HCT116 (cell line): ENCODE results near the gene HNRNPUL2. TPM values are rescaled to one million over a fixed set of nuclear protein-coding genes. Genes with fewer than 3 reads are reported as not detected.
"Not testable (repeated sequence)": the region's sequence is repeated elsewhere in the genome, so short reads cannot be mapped to it uniquely, and the experiment has no call there.

Experiments
- ATAC-seq: fragments of 200-7000 bp; cut with Tn5 transposase; 2 replicates; pipeline ENCODE4 v1.9.1; 2020; ENCODE audit warnings: mild to moderate bottlenecking, moderate library complexity
- BruUV-seq: library from RNA; stranded (reverse); fragments of 400-500 nt; replicated peaks from 2 replicates; lab custom pipeline; 2021; lab: Mats Ljungman, UMichigan
- CTCF ChIA-PET: fragments of 300-600 bp; sonication (Branson Sonifier 250); formaldehyde crosslinking; loops from one replicate; lab custom pipeline; 2021; ENCODE audit warnings: antibody characterized with exemption; lab: Charles Lee
- POLR2A ChIA-PET: fragments of 300-600, 350-600 bp; sonication (Branson Sonifier 250); formaldehyde crosslinking; loops from one replicate; lab custom pipeline; 2021; ENCODE audit warnings: antibody characterized with exemption; lab: Charles Lee
- RAD21 ChIA-PET, 2 experiments: fragments of 300-600 bp; sonication (Branson Sonifier 250); formaldehyde crosslinking; loops; one replicate each; lab custom pipeline; 2023; ENCODE audit warnings: low total read pairs in 2 of 2; ENCODE audit not compliant: uncharacterized antibody in 2 of 2, unreplicated experiment in 2 of 2, low non-redundant PET in 1 of 2; lab: Charles Lee
- DNase-seq: peaks from one replicate; pipeline ENCODE4 v3.0.0-alpha.2; 2010; ENCODE audit warnings: low read depth, low spot score
- H2AFZ ChIP-seq: fragments of 200-600 bp; shearing (Covaris generic), sonication (generic); 2 replicates; pipeline ENCODE4 v1.6.1; 2017; ENCODE audit warnings: low read depth, mixed run types, mixed read lengths, antibody characterized with exemption, low read length; ENCODE audit not compliant: poor library complexity, severe bottlenecking
- H3K27ac ChIP-seq: 2 replicates; pipeline ENCODE4 v1.5.1; 2012; ENCODE audit warnings: low read depth, low read length
- H3K27me3 ChIP-seq: fragments of 200-600 bp; sonication (generic); 2 replicates; pipeline ENCODE4 v1.6.1; 2016; ENCODE audit warnings: mixed run types, low read length, mixed read lengths; ENCODE audit not compliant: insufficient read depth
- H3K36me3 ChIP-seq, 2 experiments: fragments of 200-500 bp in 1 of 2; fragments of 200-600 bp in 1 of 2; sonication (Bioruptor generic) in 1 of 2; sonication (generic) in 1 of 2; 2 replicates each; pipeline versions ENCODE4 v1.5.1 to v1.6.1; 2014 to 2016; ENCODE audit warnings: low read length in 2 of 2, inconsistent platforms in 1 of 2, mixed read lengths in 1 of 2, mixed run types in 1 of 2; ENCODE audit not compliant: insufficient read depth in 2 of 2, control insufficient read depth in 1 of 2
- H3K4me1 ChIP-seq, 2 experiments: fragments of 200-600 bp in 1 of 2; sonication (generic) in 1 of 2; 2 replicates each; pipeline versions ENCODE4 v1.5.1 to v1.6.1; 2012 to 2017; ENCODE audit warnings: low read length in 2 of 2, inconsistent platforms in 1 of 2, mild to moderate bottlenecking in 1 of 2, mixed read lengths in 1 of 2, mixed run types in 1 of 2, moderate library complexity in 1 of 2; ENCODE audit not compliant: insufficient read depth in 2 of 2, control insufficient read depth in 1 of 2
- H3K4me2 ChIP-seq: fragments of 200-600 bp; sonication (generic); 2 replicates; pipeline ENCODE4 v1.6.1; 2017; ENCODE audit warnings: mixed run types, low read length, mixed read lengths
- H3K4me3 ChIP-seq, 2 experiments: fragments of 200-600 bp in 1 of 2; sonication (generic) in 1 of 2; replicated peaks in 1 of 2; 2 replicates each; pipeline ENCODE4 v1.5.1; 2011 to 2016; ENCODE audit warnings: low read length in 2 of 2, control low read depth in 1 of 2, low read depth in 1 of 2, mild to moderate bottlenecking in 1 of 2, mixed read lengths in 1 of 2, mixed run types in 1 of 2
- H3K79me2 ChIP-seq: fragments of 200-600 bp; sonication (generic); 2 replicates; pipeline ENCODE4 v1.6.1; 2017; ENCODE audit warnings: mild to moderate bottlenecking, mixed run types, low read length, moderate library complexity, mixed read lengths; ENCODE audit not compliant: insufficient read depth
- H3K9ac ChIP-seq: fragments of 200-600 bp; sonication (generic); 2 replicates; pipeline ENCODE4 v1.6.1; 2016; ENCODE audit warnings: low read length, mixed read lengths
- H3K9me2 ChIP-seq: fragments of 200-600 bp; sonication (generic), shearing (Covaris generic); 2 replicates; pipeline ENCODE4 v1.6.1; 2017; ENCODE audit warnings: mixed run types, mild to moderate bottlenecking, moderate library complexity; ENCODE audit not compliant: insufficient read depth
- H3K9me3 ChIP-seq, 2 experiments: fragments of 200-500 bp in 1 of 2; fragments of 200-600 bp in 1 of 2; sonication (Bioruptor generic) in 1 of 2; sonication (generic) in 1 of 2; 2 replicates each; pipeline ENCODE4 v1.6.1; 2014 to 2017; ENCODE audit warnings: low read length in 2 of 2, mixed read lengths in 2 of 2, inconsistent platforms in 1 of 2, low read depth in 1 of 2, mild to moderate bottlenecking in 1 of 2, mixed run types in 1 of 2, moderate library complexity in 1 of 2; ENCODE audit not compliant: control insufficient read depth in 1 of 2, insufficient read depth in 1 of 2
- H4K20me1 ChIP-seq: fragments of 200-600 bp; sonication (generic), shearing (Covaris generic); 2 replicates; pipeline ENCODE4 v1.6.1; 2017; ENCODE audit warnings: mixed run types, mild to moderate bottlenecking, moderate library complexity; ENCODE audit not compliant: insufficient read depth
- ATF3 ChIP-seq: IDR thresholded peaks from 2 replicates; pipeline ENCODE4 v1.6.1; 2012
- CBX3 ChIP-seq: IDR thresholded peaks from 2 replicates; pipeline ENCODE4 v1.6.1; 2012; ENCODE audit warnings: low read depth
- CEBPB ChIP-seq: IDR thresholded peaks from 2 replicates; pipeline ENCODE4 v1.6.1; 2012; ENCODE audit warnings: low read depth
- EGR1 ChIP-seq: IDR thresholded peaks from 2 replicates; pipeline ENCODE4 v1.6.1; 2012; ENCODE audit warnings: low read depth
- EZH2 ChIP-seq: fragments of 200-600 bp; sonication (generic); IDR thresholded peaks from 2 replicates; pipeline ENCODE4 v1.6.1; 2017; ENCODE audit warnings: antibody characterized with exemption, mixed run types
- EZH2phosphoT487 ChIP-seq: fragments of 200-600 bp; IDR thresholded peaks from 2 replicates; pipeline ENCODE4 v1.6.1; 2018; ENCODE audit warnings: antibody characterized with exemption, borderline replicate concordance
- JUND ChIP-seq: IDR thresholded peaks from 2 replicates; pipeline ENCODE4 v1.6.1; 2012
- MAX ChIP-seq: IDR thresholded peaks from 2 replicates; pipeline ENCODE4 v1.6.1; 2012
- POLR2A ChIP-seq: IDR thresholded peaks from 2 replicates; pipeline ENCODE4 v1.7.0; 2011; ENCODE audit warnings: borderline replicate concordance; ENCODE audit not compliant: insufficient read depth, insufficient read length; ENCODE audit errors: extremely low read depth
- POLR2AphosphoS5 ChIP-seq: IDR thresholded peaks from 2 replicates; pipeline ENCODE4 v1.6.1; 2011; ENCODE audit warnings: mild to moderate bottlenecking, low read depth, low read length, moderate library complexity
- RAD21 ChIP-seq: IDR thresholded peaks from 2 replicates; pipeline ENCODE4 v1.6.1; 2012; ENCODE audit warnings: low read depth, mild to moderate bottlenecking
- SIN3A ChIP-seq: IDR thresholded peaks from 2 replicates; pipeline ENCODE4 v1.6.1; 2012; ENCODE audit warnings: low read depth
- SP1 ChIP-seq: IDR thresholded peaks from 2 replicates; pipeline ENCODE4 v1.6.1; 2012; ENCODE audit warnings: low read depth
- TCF7L2 ChIP-seq: IDR thresholded peaks from 2 replicates; pipeline ENCODE4 v1.7.0; 2011; ENCODE audit warnings: borderline replicate concordance, inconsistent platforms; ENCODE audit not compliant: insufficient read depth, insufficient read length; ENCODE audit errors: extremely low read depth
- YY1 ChIP-seq: IDR thresholded peaks from 2 replicates; pipeline ENCODE4 v1.6.1; 2011; ENCODE audit warnings: low read length, low read depth, moderate library complexity, mild to moderate bottlenecking; ENCODE audit not compliant: insufficient replicate concordance; ENCODE audit errors: extremely low read depth
- ZNF274 ChIP-seq: fragments of 200-500 bp; sonication (Bioruptor generic); IDR thresholded peaks from 2 replicates; pipeline ENCODE4 v1.6.1; 2014; ENCODE audit warnings: mild to moderate bottlenecking, low read depth, low read length, inconsistent platforms
- intact Hi-C: fragments of 100-400 bp; cut with micrococcal nuclease; formaldehyde crosslinking; loops from 2 replicates; pipeline ENCODE4 v1.10.0; 2022
- total RNA-seq: library from RNA; stranded (reverse); gene quantifications from one replicate; pipeline ENCODE4 v1.2.1, GENCODE V29; 2021; ENCODE audit not compliant: unreplicated experiment
- TF ChIP-seq, protein P1 (sequence below): IDR thresholded peaks from 2 replicates; pipeline ENCODE4 v1.6.1; 2011; ENCODE audit warnings: mild to moderate bottlenecking, low read length, moderate library complexity; ENCODE audit not compliant: insufficient replicate concordance; ENCODE audit errors: extremely low read depth
- TF ChIP-seq, protein P2 (sequence below), 3 experiments: fragments of 200-600 bp in 1 of 3; sonication (generic) in 1 of 3; IDR thresholded peaks in 2 of 3; conservative IDR thresholded peaks in 1 of 3; 2 replicates each; pipeline ENCODE4 v1.5.1; 2012 to 2017; ENCODE audit warnings: low read depth in 2 of 3, low read length in 2 of 3, antibody characterized with exemption in 1 of 3, borderline replicate concordance in 1 of 3, control low read depth in 1 of 3, mild to moderate bottlenecking in 1 of 3, mixed read lengths in 1 of 3, mixed run types in 1 of 3, moderate library complexity in 1 of 3; ENCODE audit not compliant: insufficient read depth in 1 of 3

HNRNPUL2 gene
- total RNA-seq, 1 experiment from 2014 or later, result 45.8 TPM

- ATAC-seq (no peak), DNase-seq (no peak)
- POLR2A ChIA-PET, result no interaction called here
- Histone ChIP-seq H3K9me2 (no peaks in the 10 kb centered on the region), H2AFZ (no peak overlapping the region), H3K4me3 (no peak overlapping the region), H3K4me1 (peaks cover 6 to 10% of the 10 kb centered on the region in 2 experiments; a peak in 3 of 4 replicates), H3K4me2 (no peak overlapping the region), H4K20me1 (no peaks in the 10 kb centered on the region), H3K9ac (no peak overlapping the region), H3K36me3 (peaks cover 9 to 17% of the 10 kb centered on the region in 2 experiments), H3K27me3 (no peaks in the 10 kb centered on the region), H3K27ac (no peak overlapping the region), H3K79me2 (peaks cover 45% of the 10 kb centered on the region), H3K9me3 (no peaks in the 10 kb centered on the region)
- TF ChIP-seq ATF3 (no peak), EGR1 (no peak), CBX3 (no peak), POLR2A (no peak), SIN3A (no peak), ZNF274 (no peak), EZH2 (no peak), MAX (no peak), CEBPB (no peak), RAD21 (peak; percentile 65), EZH2phosphoT487 (no peak), JUND (no peak), SP1 (no peak), TCF7L2 (no peak), POLR2AphosphoS5 (no peak), YY1 (no peak)
- TF ChIP-seq, protein P1, sequence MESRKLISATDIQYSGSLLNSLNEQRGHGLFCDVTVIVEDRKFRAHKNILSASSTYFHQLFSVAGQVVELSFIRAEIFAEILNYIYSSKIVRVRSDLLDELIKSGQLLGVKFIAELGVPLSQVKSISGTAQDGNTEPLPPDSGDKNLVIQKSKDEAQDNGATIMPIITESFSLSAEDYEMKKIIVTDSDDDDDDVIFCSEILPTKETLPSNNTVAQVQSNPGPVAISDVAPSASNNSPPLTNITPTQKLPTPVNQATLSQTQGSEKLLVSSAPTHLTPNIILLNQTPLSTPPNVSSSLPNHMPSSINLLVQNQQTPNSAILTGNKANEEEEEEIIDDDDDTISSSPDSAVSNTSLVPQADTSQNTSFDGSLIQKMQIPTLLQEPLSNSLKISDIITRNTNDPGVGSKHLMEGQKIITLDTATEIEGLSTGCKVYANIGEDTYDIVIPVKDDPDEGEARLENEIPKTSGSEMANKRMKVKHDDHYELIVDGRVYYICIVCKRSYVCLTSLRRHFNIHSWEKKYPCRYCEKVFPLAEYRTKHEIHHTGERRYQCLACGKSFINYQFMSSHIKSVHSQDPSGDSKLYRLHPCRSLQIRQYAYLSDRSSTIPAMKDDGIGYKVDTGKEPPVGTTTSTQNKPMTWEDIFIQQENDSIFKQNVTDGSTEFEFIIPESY, result no peak
- TF ChIP-seq, protein P2, sequence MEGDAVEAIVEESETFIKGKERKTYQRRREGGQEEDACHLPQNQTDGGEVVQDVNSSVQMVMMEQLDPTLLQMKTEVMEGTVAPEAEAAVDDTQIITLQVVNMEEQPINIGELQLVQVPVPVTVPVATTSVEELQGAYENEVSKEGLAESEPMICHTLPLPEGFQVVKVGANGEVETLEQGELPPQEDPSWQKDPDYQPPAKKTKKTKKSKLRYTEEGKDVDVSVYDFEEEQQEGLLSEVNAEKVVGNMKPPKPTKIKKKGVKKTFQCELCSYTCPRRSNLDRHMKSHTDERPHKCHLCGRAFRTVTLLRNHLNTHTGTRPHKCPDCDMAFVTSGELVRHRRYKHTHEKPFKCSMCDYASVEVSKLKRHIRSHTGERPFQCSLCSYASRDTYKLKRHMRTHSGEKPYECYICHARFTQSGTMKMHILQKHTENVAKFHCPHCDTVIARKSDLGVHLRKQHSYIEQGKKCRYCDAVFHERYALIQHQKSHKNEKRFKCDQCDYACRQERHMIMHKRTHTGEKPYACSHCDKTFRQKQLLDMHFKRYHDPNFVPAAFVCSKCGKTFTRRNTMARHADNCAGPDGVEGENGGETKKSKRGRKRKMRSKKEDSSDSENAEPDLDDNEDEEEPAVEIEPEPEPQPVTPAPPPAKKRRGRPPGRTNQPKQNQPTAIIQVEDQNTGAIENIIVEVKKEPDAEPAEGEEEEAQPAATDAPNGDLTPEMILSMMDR (IDR thresholded peaks at IDR 0.05 in 2 of 3, conservative IDR thresholded peaks at IDR 0.05 in 1 of 3; ENCODE audit: borderline replicate concordance in 1 of 3, insufficient read depth in 1 of 3, low read depth in 2 of 3, low read length in 2 of 3), result peak; percentile 21 to 59 (median 33); a peak in 4 of 6 replicates
- BruUV-seq, result no TSS peak
- CTCF ChIA-PET, result no interaction called here
- intact Hi-C loops, result loop anchor here (1.0 to 2.0 kb wide), 3 partner anchors 36 to 130 kb away; partner anchors contain the start of gene TMEM179B
- RAD21 ChIA-PET, result no interaction called here
Observed at GRCh38 chr11:62732830-62733229, 5.6 kb upstream of the HNRNPUL2 start.

- H3K9me2 ChIP-seq, H2AFZ ChIP-seq, H3K27me3 ChIP-seq, RAD21 ChIA-PET, BruUV-seq, H3K27ac ChIP-seq, ATAC-seq, H4K20me1 ChIP-seq, H3K9me3 ChIP-seq, DNase-seq, intact Hi-C loops: not testable (repeated sequence)
- CTCF ChIA-PET, result interaction anchor here (0.7 kb wide), 1 partner anchor 40 kb away, joined by 3 read pairs; no protein-coding TSS in a partner anchor
- Histone ChIP-seq H3K4me2 (peak overlapping the region; percentile 100), H3K36me3 (peaks cover 8 to 10% of the 10 kb centered on the region in 2 experiments; a peak in 2 of 4 replicates), H3K4me1 (peaks cover 11 to 21% of the 10 kb centered on the region in 2 experiments; a peak in 3 of 4 replicates), H3K79me2 (peaks cover 59% of the 10 kb centered on the region), H3K9ac (peak overlapping the region; percentile 93; the same call in 1 of the 2 replicates), H3K4me3 (peak overlapping the region; percentile 98 to 100; a peak in 3 of 4 replicates)
- POLR2A ChIA-PET, result interaction anchor here (0.6 to 4.3 kb wide), 3 partner anchors 56 to 111 kb away, joined by 3 to 59 read pairs (median 5); no protein-coding TSS in a partner anchor
Observed at GRCh38 chr11:62730076-62730475, 2.8 kb upstream of the HNRNPUL2 start.
